ENCODE data around the gene DUSP12. TPM values are rescaled to one million over a fixed set of nuclear protein-coding genes. Genes with fewer than 3 reads are reported as not detected.

The DUSP12 gene
- total and polyA plus RNA-seq, 2 experiments from 2014 or later: 28.4 to 37.2 TPM

DNA sequence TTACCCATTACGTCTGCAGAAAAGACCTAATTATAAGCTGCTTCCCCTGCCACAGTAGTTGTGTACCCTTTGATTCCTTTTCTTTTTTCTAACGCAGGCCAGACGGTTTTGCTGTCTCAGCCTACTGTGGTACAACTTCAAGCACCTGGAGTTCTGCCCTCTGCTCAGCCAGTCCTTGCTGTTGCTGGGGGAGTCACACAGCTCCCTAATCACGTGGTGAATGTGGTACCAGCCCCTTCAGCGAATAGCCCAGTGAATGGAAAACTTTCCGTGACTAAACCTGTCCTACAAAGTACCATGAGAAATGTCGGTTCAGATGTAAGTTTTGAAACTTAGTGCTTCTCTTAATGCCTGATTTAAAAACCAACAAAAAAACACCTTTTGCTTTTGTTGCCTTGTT, 52.4 kb downstream of the DUSP12 start:
- no peaks in the 10 kb centered on the region for H3F3A ChIP-seq (replicated peaks; ENCODE audit: low read depth)
- ATAC-seq (peak; percentile 93), DNase-seq (ENCODE audit: low spot score) (peak; percentile 46)
- no peak overlapping the region for H3K27ac ChIP-seq (ENCODE audit: low read depth)
- H4K20me1 ChIP-seq (replicated peaks; ENCODE audit: insufficient read depth): no peaks in the 10 kb centered on the region; the same call in 1 of the 2 replicates
- Mint-ChIP-seq H3K27ac (peak overlapping the region; percentile 51), H3K4me1 (peaks cover 4% of the 10 kb centered on the region; the same call in 2 of the 3 replicates), H3K4me3 (no peak overlapping the region), H3K27me3 (ENCODE audit: insufficient read depth, low read depth, poor library complexity) (peaks cover 1% of the 10 kb centered on the region), H3K36me3 (ENCODE audit: low read depth) (no peaks in the 10 kb centered on the region), H3K9me3 (no peaks in the 10 kb centered on the region)
- TF ChIP-seq, protein P1, sequence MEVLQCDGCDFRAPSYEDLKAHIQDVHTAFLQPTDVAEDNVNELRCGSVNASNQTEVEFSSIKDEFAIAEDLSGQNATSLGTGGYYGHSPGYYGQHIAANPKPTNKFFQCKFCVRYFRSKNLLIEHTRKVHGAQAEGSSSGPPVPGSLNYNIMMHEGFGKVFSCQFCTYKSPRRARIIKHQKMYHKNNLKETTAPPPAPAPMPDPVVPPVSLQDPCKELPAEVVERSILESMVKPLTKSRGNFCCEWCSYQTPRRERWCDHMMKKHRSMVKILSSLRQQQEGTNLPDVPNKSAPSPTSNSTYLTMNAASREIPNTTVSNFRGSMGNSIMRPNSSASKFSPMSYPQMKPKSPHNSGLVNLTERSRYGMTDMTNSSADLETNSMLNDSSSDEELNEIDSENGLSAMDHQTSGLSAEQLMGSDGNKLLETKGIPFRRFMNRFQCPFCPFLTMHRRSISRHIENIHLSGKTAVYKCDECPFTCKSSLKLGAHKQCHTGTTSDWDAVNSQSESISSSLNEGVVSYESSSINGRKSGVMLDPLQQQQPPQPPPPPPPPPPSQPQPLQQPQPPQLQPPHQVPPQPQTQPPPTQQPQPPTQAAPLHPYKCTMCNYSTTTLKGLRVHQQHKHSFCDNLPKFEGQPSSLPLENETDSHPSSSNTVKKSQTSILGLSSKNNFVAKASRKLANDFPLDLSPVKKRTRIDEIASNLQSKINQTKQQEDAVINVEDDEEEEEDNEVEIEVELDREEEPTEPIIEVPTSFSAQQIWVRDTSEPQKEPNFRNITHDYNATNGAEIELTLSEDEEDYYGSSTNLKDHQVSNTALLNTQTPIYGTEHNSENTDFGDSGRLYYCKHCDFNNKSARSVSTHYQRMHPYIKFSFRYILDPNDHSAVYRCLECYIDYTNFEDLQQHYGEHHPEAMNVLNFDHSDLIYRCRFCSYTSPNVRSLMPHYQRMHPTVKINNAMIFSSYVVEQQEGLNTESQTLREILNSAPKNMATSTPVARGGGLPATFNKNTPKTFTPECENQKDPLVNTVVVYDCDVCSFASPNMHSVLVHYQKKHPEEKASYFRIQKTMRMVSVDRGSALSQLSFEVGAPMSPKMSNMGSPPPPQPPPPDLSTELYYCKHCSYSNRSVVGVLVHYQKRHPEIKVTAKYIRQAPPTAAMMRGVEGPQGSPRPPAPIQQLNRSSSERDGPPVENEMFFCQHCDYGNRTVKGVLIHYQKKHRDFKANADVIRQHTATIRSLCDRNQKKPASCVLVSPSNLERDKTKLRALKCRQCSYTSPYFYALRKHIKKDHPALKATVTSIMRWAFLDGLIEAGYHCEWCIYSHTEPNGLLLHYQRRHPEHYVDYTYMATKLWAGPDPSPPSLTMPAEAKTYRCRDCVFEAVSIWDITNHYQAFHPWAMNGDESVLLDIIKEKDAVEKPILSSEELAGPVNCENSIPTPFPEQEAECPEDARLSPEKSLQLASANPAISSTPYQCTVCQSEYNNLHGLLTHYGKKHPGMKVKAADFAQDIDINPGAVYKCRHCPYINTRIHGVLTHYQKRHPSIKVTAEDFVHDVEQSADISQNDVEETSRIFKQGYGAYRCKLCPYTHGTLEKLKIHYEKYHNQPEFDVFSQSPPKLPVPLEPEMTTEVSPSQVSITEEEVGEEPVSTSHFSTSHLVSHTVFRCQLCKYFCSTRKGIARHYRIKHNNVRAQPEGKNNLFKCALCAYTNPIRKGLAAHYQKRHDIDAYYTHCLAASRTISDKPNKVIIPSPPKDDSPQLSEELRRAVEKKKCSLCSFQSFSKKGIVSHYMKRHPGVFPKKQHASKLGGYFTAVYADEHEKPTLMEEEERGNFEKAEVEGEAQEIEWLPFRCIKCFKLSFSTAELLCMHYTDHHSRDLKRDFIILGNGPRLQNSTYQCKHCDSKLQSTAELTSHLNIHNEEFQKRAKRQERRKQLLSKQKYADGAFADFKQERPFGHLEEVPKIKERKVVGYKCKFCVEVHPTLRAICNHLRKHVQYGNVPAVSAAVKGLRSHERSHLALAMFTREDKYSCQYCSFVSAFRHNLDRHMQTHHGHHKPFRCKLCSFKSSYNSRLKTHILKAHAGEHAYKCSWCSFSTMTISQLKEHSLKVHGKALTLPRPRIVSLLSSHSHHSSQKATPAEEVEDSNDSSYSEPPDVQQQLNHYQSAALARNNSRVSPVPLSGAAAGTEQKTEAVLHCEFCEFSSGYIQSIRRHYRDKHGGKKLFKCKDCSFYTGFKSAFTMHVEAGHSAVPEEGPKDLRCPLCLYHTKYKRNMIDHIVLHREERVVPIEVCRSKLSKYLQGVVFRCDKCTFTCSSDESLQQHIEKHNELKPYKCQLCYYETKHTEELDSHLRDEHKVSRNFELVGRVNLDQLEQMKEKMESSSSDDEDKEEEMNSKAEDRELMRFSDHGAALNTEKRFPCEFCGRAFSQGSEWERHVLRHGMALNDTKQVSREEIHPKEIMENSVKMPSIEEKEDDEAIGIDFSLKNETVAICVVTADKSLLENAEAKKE (CRISPR knock-in tag; IDR thresholded peaks at IDR 0.05): no peak
- TF ChIP-seq CREB1 (CRISPR knock-in tag; IDR thresholded peaks at IDR 0.05; ENCODE audit: low read depth): no peak
- TF ChIP-seq NANOG (IDR thresholded peaks at IDR 0.05; ENCODE audit: borderline replicate concordance): no peak
- TF ChIP-seq ZNF331 (CRISPR knock-in tag; IDR thresholded peaks at IDR 0.05; ENCODE audit: low read depth): no peak
- no peak for TF ChIP-seq ZNF114 (CRISPR knock-in tag; IDR thresholded peaks at IDR 0.05)
- TF ChIP-seq POLR2AphosphoS5 (IDR thresholded peaks at IDR 0.05; ENCODE audit: low read depth): no peak
- TF ChIP-seq JUNB (IDR thresholded peaks at IDR 0.05; ENCODE audit: unreplicated experiment): no peak
- TF ChIP-seq STAT1 (IDR thresholded peaks at IDR 0.05; ENCODE audit: unreplicated experiment): no peak
- no peak for TF ChIP-seq EZH2 (IDR thresholded peaks at IDR 0.05; ENCODE audit: low read depth, unreplicated experiment)
- TF ChIP-seq, protein P2, sequence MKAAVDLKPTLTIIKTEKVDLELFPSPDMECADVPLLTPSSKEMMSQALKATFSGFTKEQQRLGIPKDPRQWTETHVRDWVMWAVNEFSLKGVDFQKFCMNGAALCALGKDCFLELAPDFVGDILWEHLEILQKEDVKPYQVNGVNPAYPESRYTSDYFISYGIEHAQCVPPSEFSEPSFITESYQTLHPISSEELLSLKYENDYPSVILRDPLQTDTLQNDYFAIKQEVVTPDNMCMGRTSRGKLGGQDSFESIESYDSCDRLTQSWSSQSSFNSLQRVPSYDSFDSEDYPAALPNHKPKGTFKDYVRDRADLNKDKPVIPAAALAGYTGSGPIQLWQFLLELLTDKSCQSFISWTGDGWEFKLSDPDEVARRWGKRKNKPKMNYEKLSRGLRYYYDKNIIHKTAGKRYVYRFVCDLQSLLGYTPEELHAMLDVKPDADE (IDR thresholded peaks at IDR 0.05): no peak
- H3K36me3 ChIP-seq (ENCODE audit: insufficient read depth): no peaks in the 10 kb centered on the region; the same call in 1 of the 2 replicates
- H3K9me2 ChIP-seq (ENCODE audit: insufficient read depth): no peaks in the 10 kb centered on the region
- H2AFZ ChIP-seq: no peak overlapping the region
- no peak overlapping the region for H3K4me3 ChIP-seq
- peaks cover 4% of the 10 kb centered on the region; the same call in 1 of the 2 replicates for H3K4me1 ChIP-seq (ENCODE audit: insufficient read depth)
- H3K79me2 ChIP-seq (replicated peaks; ENCODE audit: insufficient read depth): no peaks in the 10 kb centered on the region
- no peaks in the 10 kb centered on the region for H3K27me3 ChIP-seq (ENCODE audit: insufficient read depth)
- H3K4me2 ChIP-seq: no peak overlapping the region

Data from GM23338 (cell line).